GM12878 (cell line): ENCODE data around the gene G2E3. TPM values are rescaled to one million over a fixed set of nuclear protein-coding genes. Genes with fewer than 3 reads are reported as not detected.

Experiments
- ATF2 ChIP-seq: IDR thresholded peaks from 2 replicates; pipeline ENCODE4 v1.6.1; 2012; ENCODE audit warnings: low read length, inconsistent platforms
- ATF7 ChIP-seq: fragments of 450-650 bp; IDR thresholded peaks from 2 replicates; pipeline ENCODE4 v1.6.1; 2016; ENCODE audit warnings: low read depth, mild to moderate bottlenecking
- BHLHE40 ChIP-seq, 2 experiments: fragments of 450-650 bp in 1 of 2; IDR thresholded peaks; 2 replicates each; pipeline ENCODE4 v1.6.1; 2011 to 2017; ENCODE audit warnings: low read depth in 2 of 2, borderline replicate concordance in 1 of 2, improper control_type of control experiment in 1 of 2, low read length in 1 of 2, mild to moderate bottlenecking in 1 of 2
- E2F4 ChIP-seq: IDR thresholded peaks from 2 replicates; pipeline ENCODE4 v1.6.1; 2012; ENCODE audit warnings: low read depth, low read length, improper control_type of control experiment
- HDGF ChIP-seq: fragments of 450-650 bp; IDR thresholded peaks from 2 replicates; pipeline ENCODE4 v1.6.1; 2016; ENCODE audit warnings: antibody characterized with exemption
- JUND ChIP-seq: IDR thresholded peaks from 2 replicates; pipeline ENCODE4 v1.6.1; 2012; ENCODE audit warnings: low read depth, mild to moderate bottlenecking, low read length, improper control_type of control experiment, moderate library complexity
- LARP7 ChIP-seq: fragments of 450-650 bp; IDR thresholded peaks from 2 replicates; pipeline ENCODE4 v1.6.1; 2017; ENCODE audit warnings: mild to moderate bottlenecking
- MLLT1 ChIP-seq: fragments of 450-650 bp; IDR thresholded peaks from 2 replicates; pipeline ENCODE4 v1.6.1; 2016; ENCODE audit warnings: mild to moderate bottlenecking
- RB1 ChIP-seq: fragments of 450-650 bp; formaldehyde crosslinking; IDR thresholded peaks from 2 replicates; pipeline ENCODE4 v1.6.1; 2017; ENCODE audit warnings: mild to moderate bottlenecking, borderline replicate concordance
- SIN3A ChIP-seq: IDR thresholded peaks from 2 replicates; pipeline ENCODE4 v1.6.1; 2012; ENCODE audit warnings: low read depth, low read length, improper control_type of control experiment
- SIX5 ChIP-seq: IDR thresholded peaks from 2 replicates; pipeline ENCODE4 v1.6.1; 2011; ENCODE audit warnings: mild to moderate bottlenecking, low read depth, low read length, moderate library complexity; ENCODE audit not compliant: severe bottlenecking
- TCF12 ChIP-seq: IDR thresholded peaks from 2 replicates; pipeline ENCODE4 v1.6.1; 2011; ENCODE audit warnings: low read depth, mild to moderate bottlenecking, low read length
- ZBTB40 ChIP-seq: fragments of 450-650 bp; IDR thresholded peaks from 2 replicates; pipeline ENCODE4 v1.6.1; 2016; ENCODE audit warnings: mild to moderate bottlenecking, moderate library complexity, borderline replicate concordance
- ZNF207 ChIP-seq: fragments of 450-650 bp; IDR thresholded peaks from 2 replicates; pipeline ENCODE4 v1.6.1; 2014; ENCODE audit warnings: antibody characterized with exemption, mild to moderate bottlenecking, borderline replicate concordance
- ZNF217 ChIP-seq: fragments of 450-650 bp; IDR thresholded peaks from 2 replicates; pipeline ENCODE4 v1.6.1; 2017; ENCODE audit warnings: antibody characterized with exemption, mild to moderate bottlenecking
- ZNF687 ChIP-seq: fragments of 450-650 bp; IDR thresholded peaks from 2 replicates; pipeline ENCODE4 v1.6.1; 2017; ENCODE audit warnings: mild to moderate bottlenecking, moderate library complexity
- polyA plus RNA-seq, 11 experiments: library from polyadenylated mRNA; depleted of rRNA in 4 of 11; unstranded in 6 of 11; stranded (reverse) in 5 of 11; fragments of >200 nt; fragmentation: Nextera tagmentation in 4 of 11; fragmentation: Illumina TruSeq in 1 of 11; extraction: Ambion mirVana in 4 of 11; extraction: Trizol in 1 of 11; gene quantifications; 1 replicate in 1 of 11; 2 replicates in 10 of 11; pipeline versions ENCODE4 v1.2.1 to v1.2.3, GENCODE V29; 2011 to 2016; ENCODE audit warnings: inconsistent platforms in 2 of 11, missing spikeins in 2 of 11, low read depth in 1 of 11
- total RNA-seq, 4 experiments: library from RNA; depleted of rRNA in 3 of 4; stranded (reverse); fragments of >200 nt in 3 of 4; fragmentation: Illumina TruSeq in 1 of 4; extraction: Trizol in 1 of 4; gene quantifications; 2 replicates each; pipeline versions ENCODE4 v1.2.1 to v1.2.3, GENCODE V29; 2013 to 2021

The G2E3 gene
- total and polyA plus RNA-seq, 10 of the 15 experiments (the other 5 are each of a cell fraction or from before 2014, with no cell fraction given) = 10.0 to 38.0 (median 21.1) TPM

- peak; percentile 67 for TF ChIP-seq ZNF207
- no peak for TF ChIP-seq HDGF
- peak; percentile 67; the same call in 1 of the 2 replicates for TF ChIP-seq JUND
- peak; percentile 77 for TF ChIP-seq ATF7
- peak; percentile 59; the same call in 1 of the 2 replicates for TF ChIP-seq TCF12
- no peak; the same call in 1 of the 2 replicates for TF ChIP-seq LARP7
- 0 out of 2 replicates have a peak, but pooled peaks have one; percentile 30 for TF ChIP-seq ZNF217
- peak; percentile 59 to 60; a peak in 3 of 4 replicates for TF ChIP-seq BHLHE40 (IDR thresholded peaks at IDR 0.05; ENCODE audit: borderline replicate concordance in 1 of 2, low read depth in 2 of 2, low read length in 1 of 2)
- TF ChIP-seq ZBTB40 = peak; percentile 88
- no peak; the same call in 1 of the 2 replicates for TF ChIP-seq SIN3A
- TF ChIP-seq E2F4 = no peak
- no peak for TF ChIP-seq SIX5
- TF ChIP-seq RB1 = 0 out of 2 replicates have a peak, but pooled peaks have one; percentile 49
- TF ChIP-seq ATF2 = peak; percentile 54; the same call in 1 of the 2 replicates
- TF ChIP-seq MLLT1 = peak; percentile 69; the same call in 1 of the 2 replicates
- peak; percentile 73 for TF ChIP-seq ZNF687
These were observed 63.2 kb downstream of the G2E3 start, which contains the start of gene SCFD1 (continued) for GRCh38 chr14:30621940-30622830.
